ENCODE data around the gene FGFR2. TPM values are rescaled to one million over a fixed set of nuclear protein-coding genes. Genes with fewer than 3 reads are reported as not detected.
A peak's percentile ranks its signal among the peaks of the same experiment; 100 is the strongest.

Gene FGFR2
- total RNA-seq, 1 donor from 2014 or later = 7.4 TPM

DNA sequence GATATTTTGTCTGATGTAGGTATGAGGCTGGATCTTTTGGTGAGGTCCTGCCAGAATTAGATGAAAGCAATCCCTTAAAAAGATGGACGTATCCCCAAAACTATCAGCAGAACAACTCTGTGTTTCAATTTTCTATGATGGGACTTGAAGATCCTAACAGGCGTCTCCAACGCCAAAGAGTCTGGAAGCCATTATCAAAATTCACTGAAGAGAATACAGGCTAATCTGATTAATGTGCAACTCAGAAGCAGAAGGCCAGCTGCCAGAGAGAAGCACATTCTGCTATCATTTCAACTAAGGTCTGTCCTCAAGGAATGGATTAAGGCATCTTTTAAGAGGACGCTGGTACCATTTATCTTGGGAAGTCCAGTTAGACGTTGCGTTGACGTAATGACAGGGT lies 119.7 kb downstream of the FGFR2 start:
- no peak for TF ChIP-seq CTCF (IDR thresholded peaks at IDR 0.05; ENCODE audit: partially characterized antibody, unreplicated experiment)
- Mint-ChIP-seq H3K27ac (ENCODE audit: unreplicated experiment) (peak overlapping the region; percentile 43), H3K36me3 (ENCODE audit: unreplicated experiment) (no peaks in the 10 kb centered on the region), H3K4me1 (ENCODE audit: low read depth, unreplicated experiment) (peaks cover 6% of the 10 kb centered on the region), H3K27me3 (ENCODE audit: unreplicated experiment) (no peaks in the 10 kb centered on the region), H3K4me3 (ENCODE audit: unreplicated experiment) (no peak overlapping the region), H3K9me3 (ENCODE audit: unreplicated experiment) (no peaks in the 10 kb centered on the region)
- no peak for DNase-seq

- H3K4me3 Mint-ChIP-seq (ENCODE audit: unreplicated experiment) = no peak overlapping the region
Measured at GRCh38 chr10:121469797-121470606, 128.2 kb downstream of the FGFR2 start.

DNA sequence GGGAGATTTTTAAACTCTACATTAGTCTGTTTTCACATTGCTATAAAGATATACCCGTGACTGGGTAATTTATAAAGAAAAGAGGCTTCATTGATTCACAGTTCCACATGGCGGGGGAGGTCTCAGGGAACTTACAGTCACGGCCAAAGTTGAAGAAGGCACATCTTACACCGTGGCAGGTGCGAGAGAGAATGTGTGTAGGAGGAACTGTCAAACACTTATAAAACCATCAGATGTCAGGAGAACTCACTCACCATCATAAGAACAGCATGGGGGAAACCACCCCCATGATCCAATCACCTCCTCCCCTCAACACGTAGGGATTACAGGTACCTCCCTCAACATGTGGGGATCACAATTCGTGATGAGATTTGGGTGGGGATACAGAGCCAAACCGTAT lies 129.5 kb downstream of the FGFR2 start:
- Mint-ChIP-seq H3K27ac (ENCODE audit: unreplicated experiment) (no peak overlapping the region), H3K4me1 (ENCODE audit: low read depth, unreplicated experiment) (no peaks in the 10 kb centered on the region), H3K27me3 (ENCODE audit: unreplicated experiment) (no peaks in the 10 kb centered on the region), H3K9me3 (ENCODE audit: unreplicated experiment) (peaks cover 1% of the 10 kb centered on the region), H3K36me3 (ENCODE audit: unreplicated experiment) (no peaks in the 10 kb centered on the region), H3K4me3 (ENCODE audit: unreplicated experiment) (no peak overlapping the region)
- no peak for DNase-seq
- TF ChIP-seq CTCF (IDR thresholded peaks at IDR 0.05; ENCODE audit: partially characterized antibody, unreplicated experiment) = no peak

More at GRCh38 chr10:121469797-121470606, 128.2 kb downstream of the FGFR2 start:
- TF ChIP-seq CTCF (IDR thresholded peaks at IDR 0.05; ENCODE audit: partially characterized antibody, unreplicated experiment) = no peak
- no peak overlapping the region for H3K27ac Mint-ChIP-seq (ENCODE audit: unreplicated experiment)
- H3K27me3 Mint-ChIP-seq (ENCODE audit: unreplicated experiment) = no peaks in the 10 kb centered on the region
- no peaks in the 10 kb centered on the region for H3K9me3 Mint-ChIP-seq (ENCODE audit: unreplicated experiment)
- H3K36me3 Mint-ChIP-seq (ENCODE audit: unreplicated experiment) = no peaks in the 10 kb centered on the region
- H3K4me1 Mint-ChIP-seq (ENCODE audit: low read depth, unreplicated experiment) = no peaks in the 10 kb centered on the region
- no peak for DNase-seq

DNA sequence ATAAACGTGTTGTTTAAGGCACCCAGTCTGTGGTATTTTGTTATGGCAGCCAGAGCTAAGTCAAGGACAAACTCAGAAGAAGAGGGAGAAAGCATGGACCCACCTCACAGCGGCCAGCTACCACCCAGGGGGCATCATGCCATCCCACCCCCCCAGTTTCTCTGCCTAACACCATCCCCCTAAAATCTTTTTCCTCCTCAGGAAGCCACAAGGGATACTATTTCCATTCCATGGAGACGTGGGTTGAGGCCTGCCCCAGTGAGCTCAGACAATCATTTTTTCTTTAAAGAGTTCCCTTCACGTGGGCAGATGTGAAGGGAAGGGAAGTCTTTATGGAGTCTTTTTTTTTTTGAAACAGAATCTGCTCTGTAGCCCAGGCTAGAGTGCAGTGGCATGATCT lies 131.8 kb downstream of the FGFR2 start:
- TF ChIP-seq CTCF (IDR thresholded peaks at IDR 0.05; ENCODE audit: partially characterized antibody, unreplicated experiment) = no peak
- H3K4me1 Mint-ChIP-seq (ENCODE audit: low read depth, unreplicated experiment) = no peaks in the 10 kb centered on the region
- no peak overlapping the region for H3K4me3 Mint-ChIP-seq (ENCODE audit: unreplicated experiment)
- no peaks in the 10 kb centered on the region for H3K36me3 Mint-ChIP-seq (ENCODE audit: unreplicated experiment)
- DNase-seq = no peak
- no peak overlapping the region for H3K27ac Mint-ChIP-seq (ENCODE audit: unreplicated experiment)
- no peaks in the 10 kb centered on the region for H3K27me3 Mint-ChIP-seq (ENCODE audit: unreplicated experiment)
- H3K9me3 Mint-ChIP-seq (ENCODE audit: unreplicated experiment) = peaks cover 1% of the 10 kb centered on the region

DNA sequence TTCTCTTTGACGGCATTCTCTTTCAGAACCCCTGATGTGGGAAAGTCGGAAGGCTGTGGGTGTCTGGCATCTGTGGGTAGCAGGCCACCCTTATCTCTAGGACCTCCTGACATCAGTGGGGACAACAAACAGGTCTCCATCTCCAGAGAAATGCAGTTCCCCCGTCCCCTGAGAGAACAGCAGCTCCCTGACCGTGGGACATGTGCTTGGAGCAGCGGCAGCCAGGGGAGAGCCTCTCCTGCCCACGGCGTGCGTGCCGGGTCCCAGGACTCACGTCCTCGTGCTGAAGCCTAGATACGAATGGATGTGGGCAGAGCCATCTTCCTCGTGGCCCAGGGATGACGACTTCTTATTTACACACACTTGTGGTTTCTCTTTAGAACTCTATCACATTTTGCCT lies 133.0 kb downstream of the FGFR2 start:
- DNase-seq = no peak
- Mint-ChIP-seq H3K4me3 (ENCODE audit: unreplicated experiment) (no peak overlapping the region), H3K27me3 (ENCODE audit: unreplicated experiment) (no peaks in the 10 kb centered on the region), H3K27ac (ENCODE audit: unreplicated experiment) (no peak overlapping the region), H3K4me1 (ENCODE audit: low read depth, unreplicated experiment) (no peaks in the 10 kb centered on the region), H3K36me3 (ENCODE audit: unreplicated experiment) (no peaks in the 10 kb centered on the region), H3K9me3 (ENCODE audit: unreplicated experiment) (peaks cover 1% of the 10 kb centered on the region)
- no peak for TF ChIP-seq CTCF (IDR thresholded peaks at IDR 0.05; ENCODE audit: partially characterized antibody, unreplicated experiment)
